GM18951 (cell line): ENCODE data around the gene KLF16.
"Not testable (repeated sequence)": the region's sequence is repeated elsewhere in the genome, so short reads cannot be mapped to it uniquely, and the experiment has no call there.

Source experiments
- POLR2A ChIP-seq: IDR thresholded peaks from 4 replicates; pipeline ENCODE4 v1.6.1; 2011; ENCODE audit warnings: mild to moderate bottlenecking; ENCODE audit not compliant: insufficient read length, insufficient read depth; ENCODE audit errors: extremely low read depth
- in situ Hi-C: fragments of 300-500 bp; cut with MboI; formaldehyde crosslinking; loops from one replicate; pipeline ENCODE4 v1.12.0; 2022; ENCODE audit warnings: low sequenced_read_pairs, mixed read lengths, inconsistent platforms; ENCODE audit not compliant: unreplicated experiment

KLF16 gene

DNA sequence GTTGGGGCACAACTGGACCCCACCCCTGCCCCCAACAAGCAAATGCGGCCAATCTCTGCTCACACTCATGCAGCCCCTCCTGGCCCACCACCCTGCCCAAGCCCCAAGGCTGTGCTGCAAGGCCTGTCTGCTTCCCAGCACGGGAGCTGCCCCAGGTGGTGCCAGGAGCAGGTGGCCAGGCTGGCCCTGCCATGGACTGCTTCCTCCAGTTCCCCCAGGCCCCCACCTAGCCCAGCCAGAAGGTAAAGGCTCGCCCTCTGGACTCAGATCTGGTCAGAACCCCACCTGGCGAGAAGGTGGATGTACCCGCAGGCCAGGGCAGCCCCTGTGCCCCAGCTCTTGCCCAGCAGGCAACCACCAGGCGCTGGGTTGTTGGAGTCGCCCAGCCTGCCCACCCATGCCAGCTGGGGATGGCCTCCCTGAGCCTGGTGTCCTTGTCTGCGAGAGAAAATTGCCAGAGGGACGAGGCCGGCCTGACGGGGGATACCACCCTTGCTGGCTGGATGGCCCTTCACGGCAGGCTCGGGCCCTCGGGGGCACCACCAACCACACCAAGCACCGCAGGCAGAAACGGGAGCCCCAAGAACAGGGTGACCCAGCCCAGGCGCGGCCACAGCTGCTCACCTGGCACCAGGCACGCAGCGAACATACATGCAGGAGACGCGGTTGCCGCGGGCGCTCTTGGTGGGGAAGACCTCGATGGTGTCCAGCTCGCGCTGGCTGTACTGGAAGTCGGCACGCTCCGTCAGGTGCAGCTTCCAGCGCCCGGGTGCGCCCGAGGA lies 17.4 kb upstream of the KLF16 start:
- no peak for TF ChIP-seq POLR2A
- in situ Hi-C loops = no loop called here

DNA sequence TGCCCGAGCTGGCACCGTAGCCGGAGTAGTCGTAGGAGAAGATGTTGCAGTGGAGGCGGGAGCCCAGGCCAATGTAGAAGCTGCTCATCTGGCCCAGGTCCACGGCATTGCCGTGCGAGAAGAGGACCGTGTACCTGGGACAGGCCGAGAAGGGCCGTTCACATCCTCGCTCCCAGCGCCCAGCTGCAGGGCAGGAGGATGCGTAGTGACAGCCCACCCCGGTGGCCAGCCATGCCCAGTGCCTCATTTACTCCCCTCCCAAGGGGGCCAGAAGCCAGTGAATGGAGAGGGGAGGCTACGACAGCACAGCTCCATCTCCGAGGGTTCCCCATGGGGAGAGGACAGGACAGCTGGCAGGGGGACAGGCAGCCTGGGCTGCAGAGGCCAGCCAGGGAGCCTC lies 16.6 kb upstream of the KLF16 start:
- in situ Hi-C loops = not testable (repeated sequence)

DNA sequence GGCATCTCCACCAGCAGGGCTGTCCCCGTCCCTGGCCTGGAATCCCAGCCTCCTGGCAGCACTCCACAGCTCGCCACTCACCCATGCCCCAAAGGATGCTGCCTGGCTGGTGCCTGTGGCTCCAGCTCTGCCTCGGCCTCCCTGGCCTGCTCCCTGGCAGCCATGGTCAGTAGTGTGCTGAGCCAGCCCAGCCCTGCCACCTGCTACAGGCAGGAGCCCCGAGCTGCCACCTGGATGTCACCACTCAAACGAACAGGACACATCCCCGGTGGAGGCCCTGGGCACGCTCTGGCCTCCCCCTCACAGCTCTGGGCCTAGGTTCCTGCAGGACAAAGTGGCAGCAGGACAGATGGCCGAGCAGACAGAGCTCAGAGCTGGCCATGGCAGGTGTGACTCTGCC lies 15.2 kb upstream of the KLF16 start:
- in situ Hi-C loops = not testable (repeated sequence)

DNA sequence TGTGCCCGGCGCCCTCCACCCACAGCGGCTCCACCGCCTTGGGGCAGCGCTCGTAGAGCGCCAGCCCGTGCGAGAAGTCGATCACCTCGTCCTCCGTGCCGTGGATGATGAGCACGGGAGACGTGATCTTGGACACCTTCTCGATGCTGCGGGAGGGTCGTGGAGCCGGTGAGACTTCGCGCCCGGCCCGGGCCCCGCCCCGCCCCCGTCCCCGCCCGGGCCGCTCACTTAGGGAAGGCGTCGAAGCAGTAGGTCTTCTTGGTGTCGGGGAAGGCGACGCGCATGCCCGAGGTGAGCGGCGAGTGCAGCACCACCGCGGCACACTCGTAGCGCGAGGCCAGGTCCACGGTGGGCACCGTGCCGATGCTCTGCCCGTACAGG lies 13.9 kb upstream of the KLF16 start:
- in situ Hi-C loops = not testable (repeated sequence)

DNA sequence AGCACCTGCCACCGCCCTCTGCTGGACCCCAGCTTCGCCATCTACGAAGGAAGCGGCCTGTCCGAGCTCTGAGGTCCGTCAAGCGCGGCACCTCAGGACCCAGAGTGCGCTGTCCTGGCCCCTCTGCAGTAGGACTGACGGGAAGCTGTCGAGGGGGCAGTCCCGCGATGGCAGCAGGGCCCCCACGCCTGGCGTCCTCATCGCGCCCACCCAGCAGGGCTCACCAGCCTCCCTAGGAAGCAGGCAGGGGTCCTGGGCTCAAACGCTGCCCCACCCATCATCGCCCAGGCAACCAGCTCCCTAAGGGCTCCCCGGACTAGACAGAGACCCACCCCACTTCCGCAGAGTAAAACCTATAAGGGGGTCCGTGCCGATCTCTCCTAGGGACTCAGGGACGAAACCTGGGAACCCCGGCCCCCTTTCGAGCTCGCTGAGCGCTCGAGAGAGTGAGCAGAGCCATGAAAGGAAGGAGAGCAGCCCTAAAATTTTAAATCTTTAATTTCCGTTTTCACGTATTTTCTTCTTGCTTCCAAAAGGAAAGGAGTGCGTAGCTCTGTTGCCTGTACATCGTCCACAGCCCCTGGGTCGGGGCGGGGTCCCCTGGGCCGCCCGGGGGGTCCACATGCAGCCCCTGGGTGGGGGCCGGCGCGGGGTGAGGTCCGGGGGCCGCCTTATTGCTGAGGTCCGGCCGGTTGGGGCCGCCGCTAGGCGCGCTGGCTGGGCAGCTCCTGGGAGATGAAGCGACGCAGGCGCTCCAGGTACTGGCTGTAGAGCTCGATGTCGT lies 13.3 kb upstream of the KLF16 start:
- in situ Hi-C loops = not testable (repeated sequence)

DNA sequence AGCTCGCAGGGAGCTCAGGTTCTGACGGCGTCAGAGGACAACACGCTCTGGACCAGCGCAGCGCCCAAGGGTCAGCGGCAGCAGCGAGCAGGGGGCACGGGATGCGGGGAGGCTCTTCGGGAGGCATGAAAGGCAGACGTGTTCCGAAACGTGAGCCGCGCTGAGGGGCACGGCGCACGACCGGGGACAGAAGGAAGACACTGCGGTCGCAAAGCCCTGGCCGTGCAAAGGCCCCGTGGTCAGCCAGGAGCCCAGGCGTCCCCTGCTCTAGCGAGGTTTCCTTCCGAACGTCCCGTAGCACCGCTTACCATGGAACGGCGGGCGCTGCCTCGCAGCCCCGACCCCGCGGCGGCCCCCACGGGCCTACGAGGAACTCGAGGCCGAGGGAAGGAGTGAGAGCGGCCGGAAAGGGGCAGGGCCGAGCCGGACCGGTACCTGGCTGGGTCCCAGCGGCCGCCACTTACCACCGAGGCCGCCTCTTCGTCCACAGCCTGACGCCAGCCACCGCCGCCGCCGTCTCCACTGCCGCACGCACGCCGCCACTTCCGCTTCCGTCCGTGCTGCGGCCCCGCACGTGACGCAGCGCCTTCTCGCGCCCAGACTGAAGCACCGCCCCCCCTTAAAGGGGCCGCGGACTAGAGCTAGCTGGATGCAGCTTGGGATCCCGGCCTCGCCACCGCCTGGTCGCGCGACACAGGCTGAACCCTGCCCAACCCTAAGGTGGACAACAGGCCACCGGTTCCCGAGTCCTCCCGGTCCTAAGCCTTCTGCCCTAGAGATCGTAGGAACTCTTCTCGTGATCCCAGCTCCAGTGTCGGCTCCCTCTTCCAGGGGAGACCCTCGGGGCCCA lies 12.5 kb upstream of the KLF16 start:
- TF ChIP-seq POLR2A = peak; percentile 93

DNA sequence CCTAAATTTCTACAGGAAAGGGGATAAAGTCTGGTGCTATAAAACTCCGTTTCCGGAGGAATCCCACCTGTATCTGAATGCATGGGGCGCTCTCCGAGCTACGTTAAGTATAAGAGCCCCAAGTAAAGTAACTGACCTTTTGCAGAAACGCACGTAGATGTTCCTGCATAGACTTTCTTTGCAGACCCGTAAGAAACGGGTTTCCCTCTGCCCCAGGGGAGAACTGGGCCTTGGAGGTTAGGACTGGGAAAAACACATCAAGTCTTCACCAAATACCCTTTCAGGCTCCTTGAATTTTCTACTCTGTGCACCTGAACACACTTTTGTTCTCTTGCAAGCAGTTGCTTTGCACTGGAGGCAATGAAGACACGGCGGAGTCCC lies 11.9 kb upstream of the KLF16 start:
- in situ Hi-C loops = not testable (repeated sequence)

More for the DNA sequence above, 12.5 kb upstream of the KLF16 start:
- in situ Hi-C loops = no loop called here

DNA sequence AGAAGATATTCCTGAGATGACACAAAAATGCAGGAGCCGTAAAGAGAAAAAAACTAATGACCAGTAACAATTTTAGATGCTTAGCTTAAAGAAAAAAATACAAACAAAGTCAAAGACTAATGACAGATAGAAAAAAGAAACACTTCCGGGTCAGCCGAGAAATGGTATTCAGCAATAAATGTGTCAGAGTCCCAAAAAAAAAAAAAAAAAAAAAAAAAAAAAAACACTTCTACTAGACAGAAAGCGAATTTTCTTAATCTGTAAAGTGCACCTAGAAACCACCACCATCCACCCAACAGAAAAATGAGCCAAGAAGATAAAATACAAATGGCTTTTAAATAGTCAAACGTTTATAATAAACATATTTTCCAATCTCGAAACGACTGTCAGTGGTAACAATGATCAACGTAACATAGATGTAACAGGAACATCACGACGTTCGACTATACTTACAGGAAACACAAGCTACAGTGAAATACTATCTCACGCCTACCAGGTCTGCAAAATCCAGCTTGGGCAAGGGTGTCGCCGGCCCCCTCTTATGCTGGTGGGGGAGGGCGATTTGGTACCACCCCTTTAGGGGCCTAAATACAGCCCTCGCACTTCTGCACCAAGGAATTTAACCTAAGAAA lies 11.3 kb upstream of the KLF16 start:
- in situ Hi-C loops = no loop called here
- TF ChIP-seq POLR2A = no peak

DNA sequence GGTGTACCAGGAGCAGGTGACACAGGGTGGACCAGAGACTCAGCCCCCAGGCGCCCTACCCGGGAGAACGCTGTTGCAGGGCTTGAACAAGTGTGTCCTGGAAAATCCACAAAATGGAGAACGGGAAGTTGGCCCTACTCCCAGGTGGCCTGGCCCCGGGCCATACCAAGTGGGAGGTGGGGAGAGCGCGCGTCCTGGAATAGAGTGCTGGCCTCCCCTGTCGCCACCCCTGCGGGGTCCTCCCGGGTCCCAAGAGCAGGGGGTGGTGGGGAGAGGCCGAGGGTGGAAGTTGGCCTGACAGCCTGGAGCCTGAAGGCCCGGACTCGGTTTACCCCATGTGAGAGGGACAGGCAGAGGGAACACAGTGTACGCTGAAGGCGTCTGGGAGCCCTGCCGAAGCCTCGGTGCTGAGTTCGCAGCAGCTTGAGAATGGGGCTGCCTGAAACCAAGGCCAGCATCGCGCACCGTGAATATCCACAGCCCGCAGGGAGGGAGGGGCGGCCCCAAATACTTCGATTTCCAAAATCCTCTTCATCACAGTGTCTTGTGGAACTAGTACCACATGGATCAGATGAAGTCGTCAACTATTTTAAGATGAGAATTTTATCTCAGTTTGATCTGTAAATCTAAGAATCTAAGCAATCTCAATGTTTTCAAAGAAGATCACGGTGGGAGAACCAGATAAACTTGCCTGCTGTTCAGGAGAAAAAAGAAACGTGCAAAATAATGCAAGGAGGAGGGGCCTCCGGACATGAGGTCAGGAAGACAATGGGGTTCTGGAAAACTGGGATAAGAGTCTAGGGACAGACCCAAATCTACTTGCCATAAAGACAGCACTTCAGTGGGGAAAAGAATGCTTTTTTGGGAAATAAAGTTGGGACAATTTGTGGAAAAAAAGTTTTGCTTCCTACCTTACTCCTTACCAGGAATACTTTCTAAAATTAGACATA lies 10.4 kb upstream of the KLF16 start:
- TF ChIP-seq POLR2A = no peak

DNA sequence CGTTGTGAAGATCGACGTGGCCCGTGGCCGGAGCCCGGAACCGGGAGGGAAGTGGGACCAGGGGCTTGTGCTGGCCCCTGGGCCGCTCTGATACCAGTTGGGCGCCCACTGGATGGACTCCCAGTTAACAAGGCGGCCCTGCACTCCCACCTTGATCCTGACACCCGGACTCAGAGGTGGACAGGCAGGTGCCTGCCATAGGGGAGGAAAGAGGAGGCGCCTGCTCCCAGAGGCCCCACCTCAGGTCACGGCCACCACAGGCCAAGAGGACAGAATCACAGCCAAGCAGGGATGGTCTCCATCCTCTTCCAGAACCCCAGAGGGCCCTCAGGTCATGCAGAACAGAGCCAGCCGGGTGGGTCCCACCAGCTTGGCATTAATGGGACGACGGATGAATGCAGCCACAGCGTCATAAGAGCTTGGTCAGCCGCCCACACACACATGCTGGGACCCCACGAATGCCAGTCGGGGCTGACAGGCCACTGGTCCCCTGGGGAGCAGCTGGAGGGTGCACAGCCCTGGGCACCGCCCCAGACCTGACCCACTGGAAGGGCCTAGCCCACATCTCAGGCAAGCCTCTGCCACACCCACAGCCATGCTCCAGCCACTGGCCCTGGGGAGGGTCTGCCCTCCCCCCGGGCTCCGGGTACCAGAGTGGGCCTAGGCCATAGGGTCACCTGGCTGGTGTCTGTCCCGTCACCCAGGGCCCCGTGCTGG lies 9.6 kb upstream of the KLF16 start:
- in situ Hi-C loops = no loop called here
- no peak for TF ChIP-seq POLR2A

More for the DNA sequence above, 10.4 kb upstream of the KLF16 start:
- in situ Hi-C loops = no loop called here

DNA sequence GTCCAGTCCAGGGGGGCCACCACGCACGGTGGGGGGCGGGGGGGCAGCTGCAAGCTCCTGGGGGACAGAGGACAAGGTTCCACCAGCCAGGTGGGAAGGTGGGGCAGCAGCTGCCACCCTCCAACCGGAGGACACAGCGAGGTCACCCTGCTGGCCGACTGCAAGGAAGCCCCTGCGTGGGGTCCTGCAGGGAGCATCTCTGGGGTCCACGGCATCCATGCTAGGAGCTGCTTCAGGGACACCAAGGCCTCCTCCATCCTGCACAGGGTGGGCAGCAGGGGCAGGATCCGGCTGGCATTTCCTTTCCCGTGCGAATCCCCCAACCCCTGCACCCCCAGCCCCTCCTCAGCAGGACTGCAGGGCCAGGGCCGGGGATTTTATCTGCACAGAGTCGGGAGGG lies 8.3 kb upstream of the KLF16 start:
- TF ChIP-seq POLR2A = no peak
- in situ Hi-C loops = no loop called here

DNA sequence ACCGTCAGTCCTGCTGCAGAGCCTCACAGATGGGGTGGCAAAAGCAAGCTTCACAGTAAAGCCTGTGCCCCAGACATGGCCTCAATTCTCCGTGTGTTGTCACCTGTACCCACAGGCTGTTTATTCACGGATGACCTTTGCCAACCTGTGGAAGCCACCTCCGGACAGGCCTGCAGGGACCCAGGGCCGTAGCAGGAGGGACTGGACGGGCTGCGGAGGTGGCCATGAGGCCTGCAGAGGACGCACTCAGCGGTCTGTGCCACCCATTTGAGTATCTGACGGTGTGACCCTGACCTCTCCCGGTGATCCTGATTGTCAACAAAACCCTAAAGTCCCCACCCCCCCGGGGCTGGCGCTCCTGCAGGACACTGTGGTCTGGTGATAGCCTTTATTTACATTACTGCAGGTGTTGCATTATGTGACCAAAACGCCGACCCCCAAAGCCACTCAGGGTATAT lies 7.8 kb upstream of the KLF16 start:
- no peak for TF ChIP-seq POLR2A
- in situ Hi-C loops = no loop called here
